ENCODE measurements around the gene STX7. TPM values are rescaled to one million over a fixed set of nuclear protein-coding genes. Genes with fewer than 3 reads are reported as not detected.

The STX7 gene
- total and polyA plus RNA-seq, 10 donors, result 14.4 to 114 (median 80.7) TPM

DNA sequence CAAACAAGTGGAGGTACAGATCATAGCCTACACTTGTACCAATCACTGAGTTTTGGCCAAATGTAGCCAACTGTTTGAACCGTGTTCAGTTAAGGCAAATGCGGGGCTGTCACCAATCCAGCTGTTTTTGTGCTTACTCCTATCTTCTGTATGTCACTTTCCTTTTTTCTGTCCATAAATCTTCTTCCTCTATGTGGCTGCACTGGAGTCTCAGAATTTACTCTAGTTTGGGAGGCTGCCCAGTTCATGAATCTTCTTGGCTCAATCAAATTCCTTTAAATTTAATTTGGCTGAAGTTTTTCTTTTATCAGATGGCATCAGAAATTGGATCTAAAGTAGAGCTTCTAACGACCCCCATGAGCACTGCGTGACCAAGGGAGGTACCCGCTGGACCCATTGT is 11.7 kb upstream of the STX7 start:
- intact Hi-C loops (cut with DNase I; ENCODE audit: low total_unique reads), result no loop called here
- TF ChIP-seq POLR2AphosphoS5 (IDR thresholded peaks at IDR 0.05) (no peak), POLR2A (IDR thresholded peaks at IDR 0.05) (no peak)
- TF ChIP-seq, protein P1, sequence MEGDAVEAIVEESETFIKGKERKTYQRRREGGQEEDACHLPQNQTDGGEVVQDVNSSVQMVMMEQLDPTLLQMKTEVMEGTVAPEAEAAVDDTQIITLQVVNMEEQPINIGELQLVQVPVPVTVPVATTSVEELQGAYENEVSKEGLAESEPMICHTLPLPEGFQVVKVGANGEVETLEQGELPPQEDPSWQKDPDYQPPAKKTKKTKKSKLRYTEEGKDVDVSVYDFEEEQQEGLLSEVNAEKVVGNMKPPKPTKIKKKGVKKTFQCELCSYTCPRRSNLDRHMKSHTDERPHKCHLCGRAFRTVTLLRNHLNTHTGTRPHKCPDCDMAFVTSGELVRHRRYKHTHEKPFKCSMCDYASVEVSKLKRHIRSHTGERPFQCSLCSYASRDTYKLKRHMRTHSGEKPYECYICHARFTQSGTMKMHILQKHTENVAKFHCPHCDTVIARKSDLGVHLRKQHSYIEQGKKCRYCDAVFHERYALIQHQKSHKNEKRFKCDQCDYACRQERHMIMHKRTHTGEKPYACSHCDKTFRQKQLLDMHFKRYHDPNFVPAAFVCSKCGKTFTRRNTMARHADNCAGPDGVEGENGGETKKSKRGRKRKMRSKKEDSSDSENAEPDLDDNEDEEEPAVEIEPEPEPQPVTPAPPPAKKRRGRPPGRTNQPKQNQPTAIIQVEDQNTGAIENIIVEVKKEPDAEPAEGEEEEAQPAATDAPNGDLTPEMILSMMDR (IDR thresholded peaks at IDR 0.05 in 8 of 11, conservative IDR thresholded peaks at IDR 0.05 in 3 of 11), result no peak
- no peak overlapping the region for H3K27ac ChIP-seq
- H3K36me3 ChIP-seq, result no peaks in the 10 kb centered on the region
- DNase-seq, result no peak
- no peak overlapping the region for H3K4me3 ChIP-seq
- 83 to 93% (median 92%) methylated on average over 5 of the region's 5 CpGs for WGBS, 5 donors
- H3K9me3 ChIP-seq, result no peaks in the 10 kb centered on the region
- peaks cover 0 to under 1% (median 0%) of the 10 kb centered on the region in 6 donors for H3K4me1 ChIP-seq
- H3K27me3 ChIP-seq (replicated peaks in 1 of 7), result peaks cover 0 to 3% (median 0%) of the 10 kb centered on the region in 7 donors

DNA sequence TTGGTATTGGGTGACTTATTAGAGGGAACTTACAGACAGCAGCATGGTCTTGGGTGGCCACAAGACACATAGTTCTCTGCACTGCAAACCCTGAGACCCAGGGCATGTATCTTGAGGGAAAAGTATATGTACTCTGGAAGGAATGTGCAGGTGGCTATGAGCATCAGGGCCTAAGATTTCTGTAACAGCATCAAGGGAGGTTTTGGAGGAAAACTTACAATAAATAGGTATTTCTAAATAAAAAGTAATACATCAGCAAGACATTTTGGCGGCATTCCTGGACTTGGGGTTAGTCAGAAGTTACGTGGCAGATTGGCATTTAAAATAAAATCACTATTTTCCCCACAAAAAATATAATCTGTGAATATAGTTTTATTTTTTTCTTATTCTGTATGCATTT is 8.0 kb upstream of the STX7 start:
- H3K9me3 ChIP-seq, result no peaks in the 10 kb centered on the region
- no peak for DNase-seq
- 47 to 81% (median 69%) methylated on average over 2 of the region's 2 CpGs for WGBS, 5 donors
- no peaks in the 10 kb centered on the region for H3K27me3 ChIP-seq (replicated peaks in 1 of 7)
- no peaks in the 10 kb centered on the region for H3K36me3 ChIP-seq
- TF ChIP-seq POLR2AphosphoS5 (IDR thresholded peaks at IDR 0.05) (no peak), POLR2A (IDR thresholded peaks at IDR 0.05) (no peak)
- TF ChIP-seq, protein P1 (IDR thresholded peaks at IDR 0.05 in 8 of 11, conservative IDR thresholded peaks at IDR 0.05 in 3 of 11), result no peak
- intact Hi-C loops (cut with DNase I; ENCODE audit: low total_unique reads), result no loop called here
- no peaks in the 10 kb centered on the region for H3K4me1 ChIP-seq
- no peak overlapping the region for H3K4me3 ChIP-seq
- H3K27ac ChIP-seq, result no peak overlapping the region

DNA sequence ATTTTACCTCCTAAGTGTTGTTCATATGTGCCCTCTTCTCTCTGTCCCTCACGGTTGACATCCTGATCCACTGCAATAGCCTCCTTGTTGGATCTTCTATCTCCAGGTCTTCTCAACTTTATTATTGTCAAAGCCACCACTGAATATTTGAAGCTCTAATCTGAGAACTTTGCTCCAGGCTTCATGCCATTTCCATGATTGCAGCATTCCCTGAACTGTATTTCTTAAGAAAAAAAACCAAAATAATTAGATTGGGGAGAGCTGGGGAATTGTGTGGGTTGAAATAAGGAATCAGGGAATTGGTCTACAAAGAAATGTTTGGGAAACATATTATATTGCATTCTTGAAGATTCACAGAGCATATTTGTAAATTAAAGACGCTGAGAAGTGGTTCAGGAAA is 2.5 kb upstream of the STX7 start:
- no peak overlapping the region for H3K4me3 ChIP-seq
- no peaks in the 10 kb centered on the region for H3K9me3 ChIP-seq
- 56 to 89% (median 83%) methylated on average over 2 of the region's 2 CpGs for WGBS, 5 donors
- TF ChIP-seq POLR2AphosphoS5 (IDR thresholded peaks at IDR 0.05) (no peak), POLR2A (IDR thresholded peaks at IDR 0.05) (no peak)
- TF ChIP-seq, protein P1 (IDR thresholded peaks at IDR 0.05 in 8 of 11, conservative IDR thresholded peaks at IDR 0.05 in 3 of 11), result no peak
- intact Hi-C loops (cut with DNase I; ENCODE audit: low total_unique reads), result no loop called here
- H3K27me3 ChIP-seq (replicated peaks in 1 of 7), result no peaks in the 10 kb centered on the region
- H3K27ac ChIP-seq, result no peak overlapping the region
- no peaks in the 10 kb centered on the region for H3K36me3 ChIP-seq
- no peak for DNase-seq
- H3K4me1 ChIP-seq, result peaks cover 7 to 38% (median 29%) of the 10 kb centered on the region in 6 donors

DNA sequence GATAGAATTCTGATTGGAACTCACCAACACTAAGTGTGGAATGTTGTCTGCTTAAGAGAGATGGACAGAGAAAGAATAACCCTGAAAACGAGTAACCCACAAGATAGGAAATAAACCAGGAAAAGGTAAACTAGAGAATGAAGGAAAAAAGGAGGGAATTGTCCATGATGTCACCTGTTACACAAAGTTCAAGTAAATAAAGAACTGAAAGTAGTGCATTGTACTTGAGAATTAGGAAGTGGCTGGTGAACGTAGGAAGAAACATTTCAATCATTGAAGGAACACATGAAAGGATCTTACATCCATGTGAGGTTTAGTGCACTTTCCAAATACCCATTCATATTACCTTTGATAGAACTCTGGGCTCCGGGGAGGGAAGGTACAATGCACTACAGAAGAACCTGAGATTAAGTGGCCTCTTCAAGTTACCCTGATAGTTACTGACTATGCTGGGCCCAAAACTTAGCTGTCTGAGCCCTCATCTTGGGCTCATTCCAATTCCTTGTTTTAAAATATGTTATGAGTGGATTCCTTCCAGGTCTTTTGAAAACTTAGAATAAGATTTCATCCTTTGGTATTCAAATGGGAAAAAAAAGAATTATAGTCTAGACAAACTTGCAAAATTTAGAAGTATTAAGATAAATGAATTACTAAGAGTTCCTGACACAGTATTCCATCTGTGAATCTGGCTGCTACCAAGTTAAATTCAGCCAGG is 1.1 kb upstream of the STX7 start:
- DNase-seq, result no peak
- H3K4me3 ChIP-seq, result peak overlapping the region in 5 of 8 donors; percentile 77 to 100 (median 96)
- peak overlapping the region in 6 of 8 donors; percentile 13 to 99 (median 94) for H3K27ac ChIP-seq
- peaks cover 9 to 51% (median 42%) of the 10 kb centered on the region in 6 donors for H3K4me1 ChIP-seq
- intact Hi-C loops (cut with DNase I; ENCODE audit: low total_unique reads), result no loop called here
- 28 to 36% (median 30%) methylated on average over 3 of the region's 3 CpGs for WGBS, 5 donors
- TF ChIP-seq, protein P1 (IDR thresholded peaks at IDR 0.05 in 8 of 11, conservative IDR thresholded peaks at IDR 0.05 in 3 of 11), result no peak
- TF ChIP-seq POLR2A (IDR thresholded peaks at IDR 0.05) (no peak), POLR2AphosphoS5 (IDR thresholded peaks at IDR 0.05) (no peak)
- no peaks in the 10 kb centered on the region for H3K27me3 ChIP-seq (replicated peaks in 1 of 7)
- H3K36me3 ChIP-seq, result peaks cover 0 to 6% (median 0%) of the 10 kb centered on the region in 6 donors
- H3K9me3 ChIP-seq, result no peaks in the 10 kb centered on the region
